OCI-LY3 (cell line): ENCODE data around the gene FLII.

Experiments used
- CTCF ChIP-seq: fragments of 200-600, 300-600 bp; sonication (generic); IDR thresholded peaks from 2 replicates; pipeline ENCODE4 v1.5.1; 2014; ENCODE audit warnings: antibody characterized with exemption, low read length, low read depth
- EZH2phosphoT487 ChIP-seq: fragments of 200-600 bp; shearing (Covaris generic); IDR thresholded peaks from 2 replicates; pipeline ENCODE4 v1.6.1; 2018; ENCODE audit warnings: antibody characterized with exemption, mixed run types, low read depth

- no peak for TF ChIP-seq CTCF
- TF ChIP-seq EZH2phosphoT487, result no peak
Observed at GRCh38 chr17:18257268-18257981, 1.1 kb downstream of the FLII start.
